TTC549 (cell line): Measurements from ENCODE around the gene PRLR.

ENCODE experiments used
- FAIRE-seq: peaks from 2 replicates; lab custom pipeline; 2012; peaks lifted over from hg19 to GRCh38; lab: Jason Lieb, UNC

Gene PRLR

GRCh38 chr5:35159370-35159742, 70.9 kb downstream of the PRLR start:
- no peak for FAIRE-seq

- no peak for FAIRE-seq
These were observed 71.5 kb downstream of the PRLR start for GRCh38 chr5:35158622-35159369.

- no peak for FAIRE-seq
These were observed 72.1 kb downstream of the PRLR start for GRCh38 chr5:35158204-35158603.

GRCh38 chr5:35153375-35153932, 76.8 kb downstream of the PRLR start:
- FAIRE-seq, result no peak

- no peak for FAIRE-seq
These were observed 77.6 kb downstream of the PRLR start for GRCh38 chr5:35152733-35153132.

GRCh38 chr5:35151146-35151920, 79.0 kb downstream of the PRLR start:
- FAIRE-seq, result no peak

GRCh38 chr5:35149041-35149440, 81.2 kb downstream of the PRLR start:
- no peak for FAIRE-seq

GRCh38 chr5:35146406-35146805, 83.9 kb downstream of the PRLR start:
- no peak for FAIRE-seq

- FAIRE-seq, result no peak
These were observed 84.5 kb downstream of the PRLR start for GRCh38 chr5:35145691-35146317.

- FAIRE-seq, result no peak
These were observed 85.3 kb downstream of the PRLR start for GRCh38 chr5:35145012-35145411.

GRCh38 chr5:35143841-35144240, 86.4 kb downstream of the PRLR start:
- FAIRE-seq, result no peak

- no peak for FAIRE-seq
These were observed 88.5 kb downstream of the PRLR start for GRCh38 chr5:35141739-35142138.

GRCh38 chr5:35138232-35138631, 92.1 kb downstream of the PRLR start:
- no peak for FAIRE-seq

GRCh38 chr5:35136386-35136785, 93.9 kb downstream of the PRLR start:
- no peak for FAIRE-seq

- no peak for FAIRE-seq
These were observed 95.0 kb downstream of the PRLR start for GRCh38 chr5:35135239-35135700.

- no peak for FAIRE-seq
These were observed 95.8 kb downstream of the PRLR start for GRCh38 chr5:35134278-35135030.

GRCh38 chr5:35133186-35133585, 97.1 kb downstream of the PRLR start:
- FAIRE-seq, result no peak

GRCh38 chr5:35131723-35132122, 98.6 kb downstream of the PRLR start:
- no peak for FAIRE-seq

GRCh38 chr5:35129921-35130485, 100.3 kb downstream of the PRLR start:
- FAIRE-seq, result no peak

- FAIRE-seq, result no peak
These were observed 101.0 kb downstream of the PRLR start for GRCh38 chr5:35129276-35129675.

GRCh38 chr5:35127006-35127405, 103.3 kb downstream of the PRLR start:
- FAIRE-seq, result no peak

- no peak for FAIRE-seq
These were observed 104.5 kb downstream of the PRLR start for GRCh38 chr5:35125746-35126145.
